IMR-90 (cell line): ENCODE measurements around the gene PLAAT2. TPM values are rescaled to one million over a fixed set of nuclear protein-coding genes. Genes with fewer than 3 reads are reported as not detected.

ENCODE experiments used
- ATAC-seq: fragments of 200-7000 bp; cut with Tn5 transposase; 2 replicates; pipeline ENCODE4 v1.9.1; 2020; ENCODE audit warnings: low read depth, mild to moderate bottlenecking, moderate library complexity
- BruUV-seq: library from RNA; stranded (reverse); fragments of 400-500 nt; replicated peaks from 2 replicates; lab custom pipeline; 2021; lab: Mats Ljungman, UMichigan
- CTCF ChIA-PET: fragments of 300-600 bp; formaldehyde crosslinking; extraction: SDS; loops from one replicate; lab custom pipeline; 2021; ENCODE audit warnings: antibody characterized with exemption; lab: Yijun Ruan, JAX
- POLR2A ChIA-PET: fragments of 300-600 bp; sonication (Branson Sonifier 250); formaldehyde crosslinking; loops from one replicate; lab custom pipeline; 2022; ENCODE audit warnings: antibody characterized with exemption; ENCODE audit not compliant: unreplicated experiment; lab: Charles Lee
- DNase-seq: peaks from one replicate; pipeline ENCODE4 v3.0.0; 2013
- H2AFZ ChIP-seq: replicated peaks from 2 replicates; pipeline ENCODE3; 2013; ENCODE audit warnings: low read length, mild to moderate bottlenecking; ENCODE audit not compliant: poor library complexity
- H2AK5ac ChIP-seq: 2 replicates; pipeline ENCODE4 v1.6.1; 2013; ENCODE audit warnings: low read depth, low read length, inconsistent platforms
- H2AK9ac ChIP-seq: replicated peaks from 2 replicates; pipeline ENCODE3; 2013; ENCODE audit warnings: mild to moderate bottlenecking, low read depth, low read length, moderate library complexity; ENCODE audit not compliant: poor library complexity
- H2BK120ac ChIP-seq: 2 replicates; pipeline ENCODE4 v1.6.1; 2013; ENCODE audit warnings: low read depth, low read length, inconsistent platforms
- H2BK15ac ChIP-seq: 3 replicates; pipeline ENCODE4 v1.6.1; 2013; ENCODE audit warnings: low read depth, low read length, inconsistent platforms
- H2BK20ac ChIP-seq: 2 replicates; pipeline ENCODE4 v1.6.1; 2013; ENCODE audit warnings: low read depth, mild to moderate bottlenecking, inconsistent platforms, low read length, moderate library complexity
- H2BK5ac ChIP-seq: 2 replicates; pipeline ENCODE4 v1.6.1; 2013; ENCODE audit warnings: mild to moderate bottlenecking, low read depth, low read length, inconsistent platforms; ENCODE audit not compliant: poor library complexity, severe bottlenecking
- H3K14ac ChIP-seq: replicated peaks from 2 replicates; pipeline ENCODE4 v1.6.1; 2013; ENCODE audit warnings: low read depth, low read length, inconsistent platforms
- H3K18ac ChIP-seq: 2 replicates; pipeline ENCODE4 v1.6.1; 2013; ENCODE audit warnings: low read depth, low read length, control low read depth
- H3K23ac ChIP-seq: 2 replicates; pipeline ENCODE4 v1.6.1; 2013; ENCODE audit warnings: low read depth, low read length, inconsistent platforms
- H3K27ac ChIP-seq: 2 replicates; pipeline ENCODE4 v1.5.1; 2013; ENCODE audit warnings: mild to moderate bottlenecking, control low read depth, low read length; ENCODE audit not compliant: insufficient read depth
- H3K27me3 ChIP-seq: 2 replicates; pipeline ENCODE4 v1.6.1; 2013; ENCODE audit warnings: low read length; ENCODE audit not compliant: control insufficient read depth, insufficient read depth
- H3K36me3 ChIP-seq: 2 replicates; pipeline ENCODE4 v1.6.1; 2013; ENCODE audit warnings: low read length, mixed read lengths; ENCODE audit not compliant: control insufficient read depth, insufficient read depth
- H3K4ac ChIP-seq: 2 replicates; pipeline ENCODE4 v1.6.1; 2013; ENCODE audit warnings: low read depth, low read length, inconsistent platforms
- H3K4me1 ChIP-seq: 2 replicates; pipeline ENCODE4 v1.6.1; 2013; ENCODE audit warnings: low read length, mixed read lengths; ENCODE audit not compliant: control insufficient read depth, insufficient read depth
- H3K4me2 ChIP-seq: 2 replicates; pipeline ENCODE4 v1.6.1; 2013; ENCODE audit warnings: low read depth, mild to moderate bottlenecking, control low read depth, low read length, moderate library complexity
- H3K4me3 ChIP-seq: 2 replicates; pipeline ENCODE4 v1.5.1; 2013; ENCODE audit warnings: low read depth, mild to moderate bottlenecking, control low read depth, low read length, moderate library complexity; ENCODE audit not compliant: insufficient read depth
- H3K56ac ChIP-seq: 2 replicates; pipeline ENCODE4 v1.6.1; 2013; ENCODE audit warnings: low read length, inconsistent platforms; ENCODE audit not compliant: insufficient read depth; ENCODE audit errors: extremely low read depth
- H3K79me1 ChIP-seq, 2 experiments: 2 replicates each; pipeline ENCODE4 v1.6.1; 2013; ENCODE audit warnings: low read length in 2 of 2, inconsistent platforms in 1 of 2, low read depth in 1 of 2
- H3K9ac ChIP-seq: 2 replicates; pipeline ENCODE4 v1.6.1; 2013; ENCODE audit warnings: low read depth, low read length, control low read depth
- H3K9me1 ChIP-seq: 2 replicates; pipeline ENCODE4 v1.6.1; 2013; ENCODE audit warnings: low read length, inconsistent platforms; ENCODE audit not compliant: insufficient read depth
- H3K9me3 ChIP-seq: 2 replicates; pipeline ENCODE4 v1.6.1; 2013; ENCODE audit warnings: low read length; ENCODE audit not compliant: control insufficient read depth, insufficient read depth
- H4K20me1 ChIP-seq: 2 replicates; pipeline ENCODE4 v1.6.1; 2013; ENCODE audit warnings: low read length, inconsistent platforms; ENCODE audit not compliant: insufficient read depth
- H4K5ac ChIP-seq: 2 replicates; pipeline ENCODE4 v1.6.1; 2013; ENCODE audit warnings: mild to moderate bottlenecking, low read depth, low read length, control low read depth
- H4K8ac ChIP-seq, 2 experiments: 2 replicates each; pipeline ENCODE4 v1.6.1; 2013; ENCODE audit warnings: low read depth in 2 of 2, low read length in 2 of 2, control low read depth in 1 of 2, inconsistent platforms in 1 of 2
- H4K91ac ChIP-seq: 2 replicates; pipeline ENCODE4 v1.6.1; 2013; ENCODE audit warnings: low read depth, low read length, inconsistent platforms; ENCODE audit not compliant: insufficient read depth
- BHLHE40 ChIP-seq: fragments of 150-350 bp; IDR thresholded peaks from 2 replicates; pipeline ENCODE4 v1.6.1; 2016; ENCODE audit warnings: mild to moderate bottlenecking, low read depth, low read length
- CEBPB ChIP-seq: IDR thresholded peaks from 2 replicates; pipeline ENCODE4 v1.6.1; 2012; ENCODE audit warnings: low read depth, low read length, improper control_type of control experiment
- CHD1 ChIP-seq: IDR thresholded peaks from 2 replicates; pipeline ENCODE4 v1.6.1; 2012; ENCODE audit warnings: low read depth, low read length, improper control_type of control experiment
- CTCF ChIP-seq: conservative IDR thresholded peaks from 2 replicates; pipeline ENCODE4 v1.5.1; 2012; ENCODE audit warnings: mild to moderate bottlenecking, low read depth, low read length, improper control_type of control experiment
- ELK1 ChIP-seq: fragments of 150-350 bp; IDR thresholded peaks from 2 replicates; pipeline ENCODE4 v1.6.1; 2016; ENCODE audit warnings: low read depth, mild to moderate bottlenecking, low read length, moderate library complexity, borderline replicate concordance
- FOS ChIP-seq: fragments of 150-350 bp; IDR thresholded peaks from 2 replicates; pipeline ENCODE4 v1.6.1; 2016; ENCODE audit warnings: low read depth, low read length
- MAFK ChIP-seq: IDR thresholded peaks from 2 replicates; pipeline ENCODE4 v1.6.1; 2012; ENCODE audit warnings: low read depth, low read length, improper control_type of control experiment
- MAZ ChIP-seq: IDR thresholded peaks from 2 replicates; pipeline ENCODE4 v1.6.1; 2012; ENCODE audit warnings: low read depth, mild to moderate bottlenecking, low read length, improper control_type of control experiment, moderate library complexity, borderline replicate concordance
- MXI1 ChIP-seq: IDR thresholded peaks from 2 replicates; pipeline ENCODE4 v1.6.1; 2012; ENCODE audit warnings: low read depth, mild to moderate bottlenecking, low read length, moderate library complexity, borderline replicate concordance
- NFE2L2 ChIP-seq: fragments of 150-350 bp; IDR thresholded peaks from 2 replicates; pipeline ENCODE4 v1.6.1; 2016; ENCODE audit warnings: low read depth, mild to moderate bottlenecking, low read length
- POLR2A ChIP-seq: IDR thresholded peaks from 2 replicates; pipeline ENCODE4 v1.6.1; 2012; ENCODE audit warnings: mild to moderate bottlenecking, low read depth, low read length
- RAD21 ChIP-seq: IDR thresholded peaks from 2 replicates; pipeline ENCODE4 v1.6.1; 2012; ENCODE audit warnings: low read length, improper control_type of control experiment
- RCOR1 ChIP-seq: IDR thresholded peaks from 2 replicates; pipeline ENCODE4 v1.6.1; 2012; ENCODE audit warnings: mild to moderate bottlenecking, low read length, improper control_type of control experiment; ENCODE audit not compliant: insufficient replicate concordance
- RFX5 ChIP-seq: IDR thresholded peaks from 2 replicates; pipeline ENCODE4 v1.8.0; 2012; ENCODE audit warnings: low read depth, mild to moderate bottlenecking, low read length, moderate library complexity
- SMC3 ChIP-seq: fragments of 150-350 bp; IDR thresholded peaks from 2 replicates; pipeline ENCODE4 v1.6.1; 2016; ENCODE audit warnings: low read depth, mild to moderate bottlenecking, antibody characterized with exemption, low read length, moderate library complexity
- WGBS, 2 experiments: methylation state at CpG; one replicate each; pipeline versions ENCODE4 v1.1.5 to v1.1.7; 2013; ENCODE audit warnings: missing lambda C conversion rate in 2 of 2; ENCODE audit not compliant: insufficient read length in 1 of 2; ENCODE audit errors: extremely low coverage in 2 of 2; 5-methylcytosine and 5-hydroxymethylcytosine counted together
- dilution Hi-C: fragments of 300-500 bp; cut with HindIII; formaldehyde crosslinking; loops from one replicate; pipeline ENCODE4 v1.14.3; 2018; ENCODE audit warnings: low sequenced_read_pairs; ENCODE audit not compliant: unreplicated experiment
- in situ Hi-C: fragments of 300-500 bp; cut with MboI; formaldehyde crosslinking; loops from 3 replicates; pipeline ENCODE4 v1.14.3; 2019; ENCODE audit warnings: low sequenced_read_pairs, inconsistent platforms, mixed read lengths
- intact Hi-C: fragments of 100-400 bp; cut with micrococcal nuclease; formaldehyde crosslinking; loops from 2 replicates; pipeline ENCODE4 v1.10.0; 2022
- polyA plus RNA-seq, 3 experiments: library from polyadenylated mRNA; depleted of rRNA; stranded (reverse); fragments of >200 nt; gene quantifications; 2 replicates each; pipeline ENCODE4 v1.2.3, GENCODE V29; 2012; ENCODE audit warnings: low replicate concordance in 1 of 3
- total RNA-seq: library from RNA; depleted of rRNA; stranded (reverse); fragments of >200 nt; gene quantifications from 2 replicates; pipeline ENCODE4 v1.2.3, GENCODE V29; 2012
- TF ChIP-seq, protein P1 (sequence below): fragments of 150-350 bp; IDR thresholded peaks from 2 replicates; pipeline ENCODE4 v1.6.1; 2017; ENCODE audit warnings: mild to moderate bottlenecking, antibody characterized with exemption, low read length, low read depth

Gene PLAAT2
- total and polyA plus RNA-seq, 2 of the 4 experiments (the other 2 are of a cell fraction): not detected

GRCh38 chr11:63503492-63503891, 59.7 kb downstream of the PLAAT2 start:
- H3K9ac ChIP-seq: no peak overlapping the region
- no TSS peak for BruUV-seq
- 80% methylated on average over 1 of the region's 6 CpGs; no CpG with 5 or more reads in 1 of the 2 experiments for WGBS, 2 experiments
- H3K4me1 ChIP-seq: no peaks in the 10 kb centered on the region
- in situ Hi-C loops (no loop called here), dilution Hi-C loops (no loop called here), intact Hi-C loops (no loop called here)
- no peak for TF ChIP-seq CHD1
- no peak for TF ChIP-seq MXI1
- no peak for TF ChIP-seq CTCF
- no peak for TF ChIP-seq BHLHE40
- no peak for TF ChIP-seq ELK1
- TF ChIP-seq SMC3: no peak
- TF ChIP-seq, protein P1, sequence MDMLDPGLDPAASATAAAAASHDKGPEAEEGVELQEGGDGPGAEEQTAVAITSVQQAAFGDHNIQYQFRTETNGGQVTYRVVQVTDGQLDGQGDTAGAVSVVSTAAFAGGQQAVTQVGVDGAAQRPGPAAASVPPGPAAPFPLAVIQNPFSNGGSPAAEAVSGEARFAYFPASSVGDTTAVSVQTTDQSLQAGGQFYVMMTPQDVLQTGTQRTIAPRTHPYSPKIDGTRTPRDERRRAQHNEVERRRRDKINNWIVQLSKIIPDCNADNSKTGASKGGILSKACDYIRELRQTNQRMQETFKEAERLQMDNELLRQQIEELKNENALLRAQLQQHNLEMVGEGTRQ: no peak
- TF ChIP-seq CEBPB: no peak
- no peak for TF ChIP-seq NFE2L2
- no peak for TF ChIP-seq RCOR1
- no peak for TF ChIP-seq RFX5
- no peak for TF ChIP-seq RAD21
- no peak for TF ChIP-seq FOS
- no peak for TF ChIP-seq POLR2A
- TF ChIP-seq MAFK: no peak
- TF ChIP-seq MAZ: no peak
- H4K20me1 ChIP-seq: no peaks in the 10 kb centered on the region
- no peak overlapping the region for H2BK15ac ChIP-seq
- no peak overlapping the region for H2AK5ac ChIP-seq
- no peak overlapping the region for H4K91ac ChIP-seq
- no peak overlapping the region for H2AFZ ChIP-seq
- peaks cover 2% of the 10 kb centered on the region; the same call in 1 of the 2 replicates for H3K27me3 ChIP-seq
- no peak overlapping the region for H2AK9ac ChIP-seq
- ChIA-PET POLR2A (no interaction called here), CTCF (no interaction called here)
- H2BK5ac ChIP-seq: no peak overlapping the region
- no peak for DNase-seq
- no peak overlapping the region for H3K27ac ChIP-seq
- no peak overlapping the region for H3K18ac ChIP-seq
- H3K4me3 ChIP-seq: no peak overlapping the region
- no peak overlapping the region for H3K23ac ChIP-seq
- no peak overlapping the region for H2BK20ac ChIP-seq
- no peak overlapping the region for H4K8ac ChIP-seq
- H3K79me1 ChIP-seq: no peaks in the 10 kb centered on the region
- no peak overlapping the region for H3K14ac ChIP-seq
- no peaks in the 10 kb centered on the region for H3K36me3 ChIP-seq
- H2BK120ac ChIP-seq: no peak overlapping the region
- no peak for ATAC-seq
- H3K4me2 ChIP-seq: no peak overlapping the region
- H3K56ac ChIP-seq: no peak overlapping the region
- no peak overlapping the region for H4K5ac ChIP-seq
- no peak overlapping the region for H3K4ac ChIP-seq
- H3K9me3 ChIP-seq: peaks cover 7% of the 10 kb centered on the region
- H3K9me1 ChIP-seq: no peaks in the 10 kb centered on the region
